ENCODE results near the gene SLC6A19. TPM values are rescaled to one million over a fixed set of nuclear protein-coding genes. Genes with fewer than 3 reads are reported as not detected.

The SLC6A19 gene
- total and polyA plus RNA-seq, 2 donors (not counting 1 experiment from before 2014, with no cell fraction given): not detected

DNA sequence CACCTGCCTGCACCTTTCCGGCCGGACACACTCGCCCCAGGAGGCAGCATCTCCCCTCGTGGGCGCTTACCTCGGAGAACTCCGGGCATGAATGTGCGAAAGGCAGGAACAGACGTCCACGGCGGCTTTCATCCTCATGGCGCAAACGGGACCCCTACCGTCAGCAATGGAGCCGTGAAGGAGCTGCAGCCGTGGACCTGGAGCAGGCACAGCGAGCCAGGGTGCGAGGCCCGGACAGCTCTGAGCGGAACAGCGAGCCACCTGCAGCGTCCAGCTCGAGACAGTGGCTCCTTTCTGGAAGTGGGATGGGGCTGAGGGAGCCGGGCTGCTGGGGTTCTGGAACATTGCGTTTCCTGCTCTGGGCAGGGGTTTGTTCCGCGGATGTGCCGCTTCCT is 7.8 kb upstream of the SLC6A19 start:
- WGBS (ENCODE audit: insufficient coverage): 89% methylated on average over 28 of the region's 28 CpGs
- no peak overlapping the region for H3K27ac ChIP-seq (ENCODE audit: low read length in 2 of 2)
- POLR2A ChIA-PET: no interaction called here

DNA sequence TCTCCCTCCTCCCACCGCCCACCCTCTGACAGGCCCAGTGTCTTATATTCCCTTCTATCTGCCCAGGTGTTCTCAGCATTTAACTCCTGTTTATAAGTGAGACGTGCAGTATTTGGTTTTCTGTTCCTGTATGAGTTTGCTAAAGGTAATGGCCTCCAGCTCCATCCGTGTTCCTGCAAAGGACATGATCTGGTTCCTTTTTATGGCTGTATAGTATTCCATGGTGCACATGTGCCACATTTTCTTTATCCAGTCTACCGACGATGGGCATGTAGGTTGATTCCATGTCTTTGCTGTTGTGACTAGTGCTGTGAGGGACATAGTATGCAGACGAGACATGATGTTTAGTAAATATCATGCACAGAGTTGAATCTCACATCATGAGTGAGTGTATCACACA is 7.0 kb upstream of the SLC6A19 start:
- H3K27me3 ChIP-seq (replicated peaks in 1 of 4; ENCODE audit: control extremely low read depth in 1 of 4, control insufficient read depth in 3 of 4, insufficient read depth in 4 of 4, low read length in 3 of 4): peaks cover 0 to 3% (median under 1%) of the 10 kb centered on the region in 4 experiments
- intact Hi-C loops (cut with micrococcal nuclease): no loop called here
- H3K9ac ChIP-seq (ENCODE audit: low read length): no peak overlapping the region
- H3K27ac ChIP-seq (ENCODE audit: low read length in 2 of 2): no peak overlapping the region
- no peak overlapping the region for H3K4me2 ChIP-seq (replicated peaks; ENCODE audit: low read depth, low read length, poor library complexity, severe bottlenecking)
- H3K4me3 Mint-ChIP-seq: no peak overlapping the region
- no peak overlapping the region for H3K27ac Mint-ChIP-seq
- no peaks in the 10 kb centered on the region for H4K20me1 ChIP-seq (ENCODE audit: control insufficient read depth, insufficient read depth, low read length, poor library complexity, severe bottlenecking)
- ChIA-PET CTCF (no interaction called here), POLR2A (no interaction called here)
- no peak overlapping the region for H2AFZ ChIP-seq (ENCODE audit: insufficient read depth, low read depth, low read length, poor library complexity, severe bottlenecking)
- H3K27me3 Mint-ChIP-seq: peaks cover 16% of the 10 kb centered on the region
- H3K9me3 ChIP-seq (ENCODE audit: control extremely low read depth in 1 of 3, control insufficient read depth in 2 of 3, insufficient read depth in 1 of 3, low read length in 2 of 3): no peaks in the 10 kb centered on the region
- no peak overlapping the region for H3K4me3 ChIP-seq (ENCODE audit: control extremely low read depth in 1 of 5, extremely low read depth in 1 of 5, insufficient read depth in 1 of 5, low read depth in 2 of 5, low read length in 4 of 5)
- DNase-seq (no peak), ATAC-seq (ENCODE audit: low read depth) (no peak)
- no peaks in the 10 kb centered on the region for H3K9me3 Mint-ChIP-seq (ENCODE audit: insufficient read depth)
- H3K4me1 Mint-ChIP-seq: peaks cover 5% of the 10 kb centered on the region
- WGBS (ENCODE audit: insufficient coverage): 89% methylated on average over 3 of the region's 6 CpGs
- TF ChIP-seq CTCF (IDR thresholded peaks at IDR 0.05) (no peak), EZH2 (IDR thresholded peaks at IDR 0.05; ENCODE audit: borderline replicate concordance, insufficient read depth, low read depth, low read length, poor library complexity, severe bottlenecking) (no peak)
- H3K4me1 ChIP-seq (ENCODE audit: control insufficient read depth in 2 of 2, insufficient read depth in 2 of 2, low read length in 2 of 2): no peaks in the 10 kb centered on the region
- no peaks in the 10 kb centered on the region for H3K79me2 ChIP-seq (ENCODE audit: control insufficient read depth, insufficient read depth, low read length)
- no peaks in the 10 kb centered on the region for H3K36me3 ChIP-seq (replicated peaks in 1 of 2; ENCODE audit: control extremely low read depth in 1 of 2, control insufficient read depth in 1 of 2, extremely low read depth in 1 of 2, insufficient read depth in 2 of 2, low read length in 1 of 2)

More for the DNA sequence above, 7.8 kb upstream of the SLC6A19 start:
- Mint-ChIP-seq H3K9me3 (ENCODE audit: insufficient read depth) (no peaks in the 10 kb centered on the region), H3K4me3 (no peak overlapping the region), H3K27ac (no peak overlapping the region), H3K4me1 (peaks cover 5% of the 10 kb centered on the region), H3K27me3 (peaks cover 22% of the 10 kb centered on the region)
- Histone ChIP-seq H4K20me1 (ENCODE audit: control insufficient read depth, insufficient read depth, low read length, poor library complexity, severe bottlenecking) (no peaks in the 10 kb centered on the region), H3K4me1 (ENCODE audit: control insufficient read depth in 2 of 2, insufficient read depth in 2 of 2, low read length in 2 of 2) (no peaks in the 10 kb centered on the region), H3K79me2 (ENCODE audit: control insufficient read depth, insufficient read depth, low read length) (no peaks in the 10 kb centered on the region), H2AFZ (ENCODE audit: insufficient read depth, low read depth, low read length, poor library complexity, severe bottlenecking) (no peak overlapping the region), H3K4me2 (replicated peaks; ENCODE audit: low read depth, low read length, poor library complexity, severe bottlenecking) (no peak overlapping the region), H3K9me3 (ENCODE audit: control extremely low read depth in 1 of 3, control insufficient read depth in 2 of 3, insufficient read depth in 1 of 3, low read length in 2 of 3) (no peaks in the 10 kb centered on the region), H3K36me3 (replicated peaks in 1 of 2; ENCODE audit: control extremely low read depth in 1 of 2, control insufficient read depth in 1 of 2, extremely low read depth in 1 of 2, insufficient read depth in 2 of 2, low read length in 1 of 2) (no peaks in the 10 kb centered on the region), H3K4me3 (ENCODE audit: control extremely low read depth in 1 of 5, extremely low read depth in 1 of 5, insufficient read depth in 1 of 5, low read depth in 2 of 5, low read length in 4 of 5) (no peak overlapping the region), H3K27me3 (replicated peaks in 1 of 4; ENCODE audit: control extremely low read depth in 1 of 4, control insufficient read depth in 3 of 4, insufficient read depth in 4 of 4, low read length in 3 of 4) (peaks cover 0 to 3% (median under 1%) of the 10 kb centered on the region in 4 experiments), H3K9ac (ENCODE audit: low read length) (no peak overlapping the region)
- DNase-seq: no peak
- ATAC-seq (ENCODE audit: low read depth): no peak
- TF ChIP-seq EZH2 (IDR thresholded peaks at IDR 0.05; ENCODE audit: borderline replicate concordance, insufficient read depth, low read depth, low read length, poor library complexity, severe bottlenecking) (no peak), CTCF (IDR thresholded peaks at IDR 0.05) (no peak)
- CTCF ChIA-PET: no interaction called here
- intact Hi-C loops (cut with micrococcal nuclease): no loop called here

All from B cell (primary cell).